H1 (cell line): Measurements from ENCODE around the gene MFN1. TPM values are rescaled to one million over a fixed set of nuclear protein-coding genes. Genes with fewer than 3 reads are reported as not detected.

Source experiments
- CBX8 ChIP-seq: fragments of 300-800, 300-1000 bp; sonication (generic); IDR thresholded peaks from 2 replicates; pipeline ENCODE4 v1.7.1; 2016; ENCODE audit warnings: low read depth, low read length, borderline replicate concordance
- FOSL1 ChIP-seq: IDR thresholded peaks from 2 replicates; pipeline ENCODE4 v1.6.1; 2011; ENCODE audit warnings: mild to moderate bottlenecking, low read depth, low read length, moderate library complexity; ENCODE audit not compliant: insufficient read depth
- GTF2F1 ChIP-seq: IDR thresholded peaks from 2 replicates; pipeline ENCODE4 v1.6.1; 2012; ENCODE audit warnings: low read depth, low read length, improper control_type of control experiment, borderline replicate concordance
- JUN ChIP-seq: IDR thresholded peaks from 2 replicates; pipeline ENCODE4 v1.6.1; 2011; ENCODE audit warnings: low read depth, mild to moderate bottlenecking, improper control_type of control experiment, low read length
- JUND ChIP-seq: IDR thresholded peaks from 2 replicates; pipeline ENCODE4 v1.6.1; 2011; ENCODE audit warnings: mild to moderate bottlenecking, improper control_type of control experiment, low read length
- KDM4A ChIP-seq: IDR thresholded peaks from one replicate; pipeline ENCODE4 v1.7.1; 2012; ENCODE audit warnings: low read depth, mild to moderate bottlenecking, moderate library complexity, low read length, inconsistent platforms; ENCODE audit not compliant: severe bottlenecking
- POLR2AphosphoS5 ChIP-seq: IDR thresholded peaks from 2 replicates; pipeline ENCODE4 v1.6.1; 2011; ENCODE audit warnings: low read depth, low read length
- SIX5 ChIP-seq: IDR thresholded peaks from 2 replicates; pipeline ENCODE4 v1.6.1; 2011; ENCODE audit warnings: mild to moderate bottlenecking, low read depth, low read length
- TEAD4 ChIP-seq: IDR thresholded peaks from 2 replicates; pipeline ENCODE4 v1.6.1; 2012; ENCODE audit warnings: low read depth, low read length, inconsistent platforms, mixed read lengths
- YY1 ChIP-seq: IDR thresholded peaks from 2 replicates; pipeline ENCODE4 v1.6.1; 2011; ENCODE audit warnings: low read depth, mild to moderate bottlenecking, low read length
- polyA plus RNA-seq, 7 experiments: library from polyadenylated mRNA; depleted of rRNA in 3 of 7; stranded (reverse) in 5 of 7; unstranded in 2 of 7; fragments of >200 nt in 5 of 7; fragments of 200-250 nt in 2 of 7; gene quantifications; 1 replicate in 5 of 7; 2 replicates in 1 of 7; 4 replicates in 1 of 7; pipeline versions ENCODE4 v1.2.1 to v1.2.3, GENCODE V29; 2011 to 2013; ENCODE audit warnings: missing spikeins in 2 of 7, mixed read lengths in 2 of 7
- total RNA-seq: library from RNA; stranded (reverse); fragmentation: NEBNext Ultra II Directional; extraction: Animal tissue kit (Norgen Biotek cat#: 25700); gene quantifications from 2 replicates; pipeline ENCODE4 v1.2.1, GENCODE V29; 2021
- TF ChIP-seq, protein P1 (sequence below): fragments of 300-600 bp; sonication (generic); IDR thresholded peaks from 2 replicates; pipeline ENCODE4 v1.7.1; 2012; ENCODE audit warnings: low read length, moderate library complexity, mild to moderate bottlenecking, inconsistent platforms; ENCODE audit not compliant: insufficient replicate concordance

Gene MFN1
- total and polyA plus RNA-seq, 2 of the 8 experiments (the other 6 are each of a cell fraction or from before 2014, with no cell fraction given): 9.1 to 35.6 TPM

DNA sequence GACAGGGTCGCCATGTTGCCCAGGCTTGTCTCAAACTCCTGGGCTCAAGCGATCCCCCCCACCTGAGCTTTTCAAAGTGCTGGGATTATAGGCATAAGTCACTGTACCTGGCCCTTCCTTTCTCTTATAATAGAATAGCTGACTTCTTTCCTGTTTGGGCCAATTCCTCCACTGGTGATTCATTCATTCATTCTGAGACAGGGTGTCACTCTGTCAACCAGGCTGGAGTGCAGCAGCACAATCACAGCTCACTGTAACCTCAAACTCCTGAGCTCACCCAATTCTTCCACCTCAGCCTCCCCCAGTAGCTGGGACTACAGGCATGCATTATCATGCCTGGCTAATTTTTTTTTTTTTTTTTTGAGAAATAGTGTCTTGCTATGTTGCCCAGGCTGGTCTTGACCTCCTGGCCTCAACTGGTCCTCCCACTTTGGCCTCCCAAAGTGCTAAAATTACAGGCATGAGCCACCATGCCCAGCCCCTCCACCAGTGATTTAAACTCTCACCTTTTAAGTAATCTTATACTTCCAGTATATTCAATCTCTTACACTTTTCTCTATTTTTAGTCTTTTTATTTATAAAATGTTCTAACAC, 82.9 kb downstream of the MFN1 start (continued):
- TF ChIP-seq, protein P1, sequence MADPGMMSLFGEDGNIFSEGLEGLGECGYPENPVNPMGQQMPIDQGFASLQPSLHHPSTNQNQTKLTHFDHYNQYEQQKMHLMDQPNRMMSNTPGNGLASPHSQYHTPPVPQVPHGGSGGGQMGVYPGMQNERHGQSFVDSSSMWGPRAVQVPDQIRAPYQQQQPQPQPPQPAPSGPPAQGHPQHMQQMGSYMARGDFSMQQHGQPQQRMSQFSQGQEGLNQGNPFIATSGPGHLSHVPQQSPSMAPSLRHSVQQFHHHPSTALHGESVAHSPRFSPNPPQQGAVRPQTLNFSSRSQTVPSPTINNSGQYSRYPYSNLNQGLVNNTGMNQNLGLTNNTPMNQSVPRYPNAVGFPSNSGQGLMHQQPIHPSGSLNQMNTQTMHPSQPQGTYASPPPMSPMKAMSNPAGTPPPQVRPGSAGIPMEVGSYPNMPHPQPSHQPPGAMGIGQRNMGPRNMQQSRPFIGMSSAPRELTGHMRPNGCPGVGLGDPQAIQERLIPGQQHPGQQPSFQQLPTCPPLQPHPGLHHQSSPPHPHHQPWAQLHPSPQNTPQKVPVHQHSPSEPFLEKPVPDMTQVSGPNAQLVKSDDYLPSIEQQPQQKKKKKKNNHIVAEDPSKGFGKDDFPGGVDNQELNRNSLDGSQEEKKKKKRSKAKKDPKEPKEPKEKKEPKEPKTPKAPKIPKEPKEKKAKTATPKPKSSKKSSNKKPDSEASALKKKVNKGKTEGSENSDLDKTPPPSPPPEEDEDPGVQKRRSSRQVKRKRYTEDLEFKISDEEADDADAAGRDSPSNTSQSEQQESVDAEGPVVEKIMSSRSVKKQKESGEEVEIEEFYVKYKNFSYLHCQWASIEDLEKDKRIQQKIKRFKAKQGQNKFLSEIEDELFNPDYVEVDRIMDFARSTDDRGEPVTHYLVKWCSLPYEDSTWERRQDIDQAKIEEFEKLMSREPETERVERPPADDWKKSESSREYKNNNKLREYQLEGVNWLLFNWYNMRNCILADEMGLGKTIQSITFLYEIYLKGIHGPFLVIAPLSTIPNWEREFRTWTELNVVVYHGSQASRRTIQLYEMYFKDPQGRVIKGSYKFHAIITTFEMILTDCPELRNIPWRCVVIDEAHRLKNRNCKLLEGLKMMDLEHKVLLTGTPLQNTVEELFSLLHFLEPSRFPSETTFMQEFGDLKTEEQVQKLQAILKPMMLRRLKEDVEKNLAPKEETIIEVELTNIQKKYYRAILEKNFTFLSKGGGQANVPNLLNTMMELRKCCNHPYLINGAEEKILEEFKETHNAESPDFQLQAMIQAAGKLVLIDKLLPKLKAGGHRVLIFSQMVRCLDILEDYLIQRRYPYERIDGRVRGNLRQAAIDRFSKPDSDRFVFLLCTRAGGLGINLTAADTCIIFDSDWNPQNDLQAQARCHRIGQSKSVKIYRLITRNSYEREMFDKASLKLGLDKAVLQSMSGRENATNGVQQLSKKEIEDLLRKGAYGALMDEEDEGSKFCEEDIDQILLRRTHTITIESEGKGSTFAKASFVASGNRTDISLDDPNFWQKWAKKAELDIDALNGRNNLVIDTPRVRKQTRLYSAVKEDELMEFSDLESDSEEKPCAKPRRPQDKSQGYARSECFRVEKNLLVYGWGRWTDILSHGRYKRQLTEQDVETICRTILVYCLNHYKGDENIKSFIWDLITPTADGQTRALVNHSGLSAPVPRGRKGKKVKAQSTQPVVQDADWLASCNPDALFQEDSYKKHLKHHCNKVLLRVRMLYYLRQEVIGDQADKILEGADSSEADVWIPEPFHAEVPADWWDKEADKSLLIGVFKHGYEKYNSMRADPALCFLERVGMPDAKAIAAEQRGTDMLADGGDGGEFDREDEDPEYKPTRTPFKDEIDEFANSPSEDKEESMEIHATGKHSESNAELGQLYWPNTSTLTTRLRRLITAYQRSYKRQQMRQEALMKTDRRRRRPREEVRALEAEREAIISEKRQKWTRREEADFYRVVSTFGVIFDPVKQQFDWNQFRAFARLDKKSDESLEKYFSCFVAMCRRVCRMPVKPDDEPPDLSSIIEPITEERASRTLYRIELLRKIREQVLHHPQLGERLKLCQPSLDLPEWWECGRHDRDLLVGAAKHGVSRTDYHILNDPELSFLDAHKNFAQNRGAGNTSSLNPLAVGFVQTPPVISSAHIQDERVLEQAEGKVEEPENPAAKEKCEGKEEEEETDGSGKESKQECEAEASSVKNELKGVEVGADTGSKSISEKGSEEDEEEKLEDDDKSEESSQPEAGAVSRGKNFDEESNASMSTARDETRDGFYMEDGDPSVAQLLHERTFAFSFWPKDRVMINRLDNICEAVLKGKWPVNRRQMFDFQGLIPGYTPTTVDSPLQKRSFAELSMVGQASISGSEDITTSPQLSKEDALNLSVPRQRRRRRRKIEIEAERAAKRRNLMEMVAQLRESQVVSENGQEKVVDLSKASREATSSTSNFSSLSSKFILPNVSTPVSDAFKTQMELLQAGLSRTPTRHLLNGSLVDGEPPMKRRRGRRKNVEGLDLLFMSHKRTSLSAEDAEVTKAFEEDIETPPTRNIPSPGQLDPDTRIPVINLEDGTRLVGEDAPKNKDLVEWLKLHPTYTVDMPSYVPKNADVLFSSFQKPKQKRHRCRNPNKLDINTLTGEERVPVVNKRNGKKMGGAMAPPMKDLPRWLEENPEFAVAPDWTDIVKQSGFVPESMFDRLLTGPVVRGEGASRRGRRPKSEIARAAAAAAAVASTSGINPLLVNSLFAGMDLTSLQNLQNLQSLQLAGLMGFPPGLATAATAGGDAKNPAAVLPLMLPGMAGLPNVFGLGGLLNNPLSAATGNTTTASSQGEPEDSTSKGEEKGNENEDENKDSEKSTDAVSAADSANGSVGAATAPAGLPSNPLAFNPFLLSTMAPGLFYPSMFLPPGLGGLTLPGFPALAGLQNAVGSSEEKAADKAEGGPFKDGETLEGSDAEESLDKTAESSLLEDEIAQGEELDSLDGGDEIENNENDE: no peak
- TF ChIP-seq FOSL1 (no peak), GTF2F1 (no peak), TEAD4 (no peak), JUN (no peak), CBX8 (no peak), POLR2AphosphoS5 (no peak), KDM4A (no peak), YY1 (no peak), JUND (no peak), SIX5 (no peak)
